Measurements from ENCODE around the gene CACNA2D3. TPM values are rescaled to one million over a fixed set of nuclear protein-coding genes. Genes with fewer than 3 reads are reported as not detected.

CACNA2D3 gene
- total RNA-seq, 1 donor from 2014 or later = not detected

DNA sequence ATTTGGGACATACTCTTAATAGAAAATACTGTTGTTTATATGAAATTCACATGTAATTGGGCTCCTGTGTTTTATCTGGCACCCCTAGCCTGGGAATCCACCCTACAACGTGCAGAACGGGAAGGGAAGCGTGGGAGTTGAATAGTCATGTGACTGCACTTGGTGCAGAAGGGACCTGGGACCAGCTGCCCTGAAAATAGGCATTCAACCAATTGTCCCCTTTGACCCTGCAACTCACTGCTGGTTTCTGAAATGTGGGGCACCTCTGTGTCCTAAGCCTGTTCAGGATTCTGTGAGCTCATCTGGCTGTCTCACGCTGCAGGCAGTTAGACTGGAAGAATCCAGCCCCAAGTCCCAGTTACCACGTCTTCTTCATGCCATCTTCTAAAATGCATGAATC is 79.7 kb downstream of the CACNA2D3 start:
- Mint-ChIP-seq H3K4me1 (peaks cover 3% of the 10 kb centered on the region), H3K9me3 (no peaks in the 10 kb centered on the region), H3K4me3 (no peak overlapping the region), H3K27ac (no peak overlapping the region), H3K36me3 (no peaks in the 10 kb centered on the region), H3K27me3 (ENCODE audit: insufficient read depth, low read depth) (peaks cover 4% of the 10 kb centered on the region)
- Histone ChIP-seq H3K36me3 (no peaks in the 10 kb centered on the region), H2AFZ (replicated peaks) (no peak overlapping the region), H3K27ac (no peak overlapping the region), H3K9ac (no peak overlapping the region), H3K4me1 (no peaks in the 10 kb centered on the region), H3K4me2 (no peak overlapping the region), H3K9me3 (ENCODE audit: low read depth) (no peaks in the 10 kb centered on the region), H3K27me3 (no peaks in the 10 kb centered on the region), H4K20me1 (ENCODE audit: low read depth) (no peaks in the 10 kb centered on the region), H3K4me3 (no peak overlapping the region), H3F3A (ENCODE audit: low read depth) (no peaks in the 10 kb centered on the region), H3K79me2 (ENCODE audit: low read depth) (no peaks in the 10 kb centered on the region)
- DNase-seq (ENCODE audit: low spot score) = no peak
- TF ChIP-seq EZH2 (IDR thresholded peaks at IDR 0.05) = no peak
- no peak for TF ChIP-seq EZH2phosphoT487 (IDR thresholded peaks at IDR 0.05)
- TF ChIP-seq, protein P1, sequence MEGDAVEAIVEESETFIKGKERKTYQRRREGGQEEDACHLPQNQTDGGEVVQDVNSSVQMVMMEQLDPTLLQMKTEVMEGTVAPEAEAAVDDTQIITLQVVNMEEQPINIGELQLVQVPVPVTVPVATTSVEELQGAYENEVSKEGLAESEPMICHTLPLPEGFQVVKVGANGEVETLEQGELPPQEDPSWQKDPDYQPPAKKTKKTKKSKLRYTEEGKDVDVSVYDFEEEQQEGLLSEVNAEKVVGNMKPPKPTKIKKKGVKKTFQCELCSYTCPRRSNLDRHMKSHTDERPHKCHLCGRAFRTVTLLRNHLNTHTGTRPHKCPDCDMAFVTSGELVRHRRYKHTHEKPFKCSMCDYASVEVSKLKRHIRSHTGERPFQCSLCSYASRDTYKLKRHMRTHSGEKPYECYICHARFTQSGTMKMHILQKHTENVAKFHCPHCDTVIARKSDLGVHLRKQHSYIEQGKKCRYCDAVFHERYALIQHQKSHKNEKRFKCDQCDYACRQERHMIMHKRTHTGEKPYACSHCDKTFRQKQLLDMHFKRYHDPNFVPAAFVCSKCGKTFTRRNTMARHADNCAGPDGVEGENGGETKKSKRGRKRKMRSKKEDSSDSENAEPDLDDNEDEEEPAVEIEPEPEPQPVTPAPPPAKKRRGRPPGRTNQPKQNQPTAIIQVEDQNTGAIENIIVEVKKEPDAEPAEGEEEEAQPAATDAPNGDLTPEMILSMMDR (IDR thresholded peaks at IDR 0.05) = no peak

DNA sequence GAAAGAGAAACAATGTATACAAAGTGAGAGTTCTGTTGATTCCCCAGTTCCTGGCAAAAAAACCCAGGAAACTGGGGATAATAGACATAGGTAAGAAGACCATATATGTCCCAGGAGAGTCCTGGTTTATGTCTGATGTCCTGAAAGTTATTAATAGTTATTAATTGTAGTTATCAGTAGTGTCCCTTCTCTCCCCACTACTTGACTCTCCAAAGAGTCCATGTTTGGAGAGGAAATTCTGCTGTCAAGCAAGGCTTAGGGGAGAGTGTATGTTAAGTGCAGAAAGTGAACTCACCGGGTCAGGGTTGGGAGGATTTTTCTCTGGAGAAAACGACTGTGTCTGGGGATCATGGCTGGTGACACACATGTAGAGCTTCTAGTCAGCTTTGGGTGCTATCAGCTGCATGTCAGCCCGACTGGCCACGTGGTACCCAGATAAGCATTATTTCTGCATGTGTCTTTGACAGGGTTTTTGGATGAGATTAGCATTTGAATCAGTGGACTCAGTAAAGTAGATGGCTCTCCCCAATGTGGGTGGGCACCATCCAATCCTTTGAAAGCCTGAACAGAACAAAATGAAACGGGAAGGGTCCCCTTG is 80.4 kb downstream of the CACNA2D3 start:
- DNase-seq (ENCODE audit: low spot score) = no peak
- Histone ChIP-seq H3K4me3 (no peak overlapping the region), H3F3A (ENCODE audit: low read depth) (no peaks in the 10 kb centered on the region), H3K27ac (no peak overlapping the region), H3K9ac (no peak overlapping the region), H3K27me3 (no peaks in the 10 kb centered on the region), H3K4me1 (no peaks in the 10 kb centered on the region), H2AFZ (replicated peaks) (no peak overlapping the region), H3K79me2 (ENCODE audit: low read depth) (no peaks in the 10 kb centered on the region), H3K4me2 (no peak overlapping the region), H4K20me1 (ENCODE audit: low read depth) (no peaks in the 10 kb centered on the region), H3K36me3 (no peaks in the 10 kb centered on the region), H3K9me3 (ENCODE audit: low read depth) (no peaks in the 10 kb centered on the region)
- no peaks in the 10 kb centered on the region for H3K36me3 Mint-ChIP-seq
- H3K27ac Mint-ChIP-seq = no peak overlapping the region
- peaks cover 4% of the 10 kb centered on the region for H3K27me3 Mint-ChIP-seq (ENCODE audit: insufficient read depth, low read depth)
- TF ChIP-seq, protein P1 (IDR thresholded peaks at IDR 0.05) = no peak
- TF ChIP-seq EZH2phosphoT487 (IDR thresholded peaks at IDR 0.05) (no peak), EZH2 (IDR thresholded peaks at IDR 0.05) (no peak)
- H3K4me3 Mint-ChIP-seq = no peak overlapping the region
- no peaks in the 10 kb centered on the region for H3K9me3 Mint-ChIP-seq
- H3K4me1 Mint-ChIP-seq = peaks cover 3% of the 10 kb centered on the region

DNA sequence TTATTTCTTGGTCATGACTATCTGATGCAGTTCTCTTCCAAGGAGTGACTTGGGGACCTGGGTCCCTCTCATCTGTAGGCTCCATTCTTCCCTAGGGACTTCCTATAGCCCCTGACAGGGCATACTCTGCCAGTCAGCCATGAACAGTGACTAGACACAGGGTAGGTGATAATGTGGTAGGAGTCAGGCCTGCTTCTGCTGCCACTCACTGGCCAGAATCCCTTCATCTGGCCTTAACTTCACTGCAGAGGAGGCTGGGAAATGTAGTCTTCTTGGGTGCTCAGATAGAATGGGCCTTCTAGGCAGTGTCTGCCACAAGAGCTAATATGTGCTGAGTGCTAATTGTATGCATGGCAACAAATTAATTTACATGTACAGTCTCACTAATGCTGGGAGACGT is 84.5 kb downstream of the CACNA2D3 start:
- Mint-ChIP-seq H3K4me3 (no peak overlapping the region), H3K4me1 (no peaks in the 10 kb centered on the region)
- H3K4me3 ChIP-seq = no peak overlapping the region

DNA sequence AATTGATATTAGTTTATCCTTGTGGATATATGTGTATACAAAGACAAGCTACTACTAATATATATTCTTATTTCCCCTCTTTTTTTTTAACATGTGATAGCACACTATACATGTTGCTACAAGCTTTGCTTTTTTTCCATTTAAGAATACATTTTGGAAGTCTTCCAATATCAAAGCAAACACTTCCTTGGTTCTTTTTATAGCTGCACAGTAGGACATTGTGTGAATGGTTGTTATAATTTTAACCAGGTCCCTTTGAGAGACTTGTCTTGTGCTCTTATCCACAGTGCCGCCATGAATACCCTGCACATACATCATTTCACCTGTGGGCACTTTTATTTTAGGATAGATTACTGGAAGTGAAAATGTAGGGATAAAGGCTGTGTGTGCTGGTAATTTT is 88.7 kb downstream of the CACNA2D3 start:
- Histone ChIP-seq H3K4me3 (no peak overlapping the region), H3K4me1 (peaks cover 8% of the 10 kb centered on the region), H3F3A (ENCODE audit: low read depth) (no peaks in the 10 kb centered on the region), H3K36me3 (no peaks in the 10 kb centered on the region), H2AFZ (replicated peaks) (no peak overlapping the region), H4K20me1 (ENCODE audit: low read depth) (no peaks in the 10 kb centered on the region), H3K9ac (no peak overlapping the region), H3K27ac (no peak overlapping the region), H3K27me3 (no peaks in the 10 kb centered on the region), H3K79me2 (ENCODE audit: low read depth) (no peaks in the 10 kb centered on the region), H3K4me2 (no peak overlapping the region), H3K9me3 (ENCODE audit: low read depth) (no peaks in the 10 kb centered on the region)
- Mint-ChIP-seq H3K27ac (no peak overlapping the region), H3K4me1 (peaks cover 13% of the 10 kb centered on the region), H3K9me3 (peaks cover 8% of the 10 kb centered on the region), H3K27me3 (ENCODE audit: insufficient read depth, low read depth) (peaks cover 4% of the 10 kb centered on the region), H3K36me3 (no peaks in the 10 kb centered on the region), H3K4me3 (no peak overlapping the region)
- DNase-seq (ENCODE audit: low spot score) = no peak
- TF ChIP-seq EZH2 (IDR thresholded peaks at IDR 0.05) (no peak), EZH2phosphoT487 (IDR thresholded peaks at IDR 0.05) (no peak)
- TF ChIP-seq, protein P1 (IDR thresholded peaks at IDR 0.05) = no peak

More for the DNA sequence above, 84.5 kb downstream of the CACNA2D3 start:
- no peaks in the 10 kb centered on the region for H3K36me3 ChIP-seq
- peak overlapping the region; percentile 69 for H2AFZ ChIP-seq (replicated peaks)
- TF ChIP-seq EZH2phosphoT487 (IDR thresholded peaks at IDR 0.05) = no peak
- no peaks in the 10 kb centered on the region for H3K9me3 ChIP-seq (ENCODE audit: low read depth)
- no peak overlapping the region for H3K9ac ChIP-seq
- H3F3A ChIP-seq (ENCODE audit: low read depth) = no peaks in the 10 kb centered on the region
- Mint-ChIP-seq H3K27ac (no peak overlapping the region), H3K27me3 (ENCODE audit: insufficient read depth, low read depth) (peaks cover 4% of the 10 kb centered on the region), H3K36me3 (no peaks in the 10 kb centered on the region), H3K9me3 (peaks cover 3% of the 10 kb centered on the region)
- H4K20me1 ChIP-seq (ENCODE audit: low read depth) = no peaks in the 10 kb centered on the region
- no peak overlapping the region for H3K4me2 ChIP-seq
- no peaks in the 10 kb centered on the region for H3K79me2 ChIP-seq (ENCODE audit: low read depth)
- H3K27me3 ChIP-seq = no peaks in the 10 kb centered on the region
- no peaks in the 10 kb centered on the region for H3K4me1 ChIP-seq
- peak; percentile 20 for DNase-seq (ENCODE audit: low spot score)
- no peak overlapping the region for H3K27ac ChIP-seq
